IMR-90 (cell line): ENCODE measurements around the gene EFCAB5. TPM values are rescaled to one million over a fixed set of nuclear protein-coding genes. Genes with fewer than 3 reads are reported as not detected.

Source experiments
- ATAC-seq: fragments of 200-7000 bp; cut with Tn5 transposase; 2 replicates; pipeline ENCODE4 v1.9.1; 2020; ENCODE audit warnings: low read depth, mild to moderate bottlenecking, moderate library complexity
- BruUV-seq: library from RNA; stranded (reverse); fragments of 400-500 nt; replicated peaks from 2 replicates; lab custom pipeline; 2021; lab: Mats Ljungman, UMichigan
- CTCF ChIA-PET: fragments of 300-600 bp; formaldehyde crosslinking; extraction: SDS; loops from one replicate; lab custom pipeline; 2021; ENCODE audit warnings: antibody characterized with exemption; lab: Yijun Ruan, JAX
- POLR2A ChIA-PET: fragments of 300-600 bp; sonication (Branson Sonifier 250); formaldehyde crosslinking; loops from one replicate; lab custom pipeline; 2022; ENCODE audit warnings: antibody characterized with exemption; ENCODE audit not compliant: unreplicated experiment; lab: Charles Lee
- DNase-seq: peaks from one replicate; pipeline ENCODE4 v3.0.0; 2013
- H2AFZ ChIP-seq: replicated peaks from 2 replicates; pipeline ENCODE3; 2013; ENCODE audit warnings: low read length, mild to moderate bottlenecking; ENCODE audit not compliant: poor library complexity
- H2AK5ac ChIP-seq: 2 replicates; pipeline ENCODE4 v1.6.1; 2013; ENCODE audit warnings: low read depth, low read length, inconsistent platforms
- H2AK9ac ChIP-seq: replicated peaks from 2 replicates; pipeline ENCODE3; 2013; ENCODE audit warnings: mild to moderate bottlenecking, low read depth, low read length, moderate library complexity; ENCODE audit not compliant: poor library complexity
- H2BK120ac ChIP-seq: 2 replicates; pipeline ENCODE4 v1.6.1; 2013; ENCODE audit warnings: low read depth, low read length, inconsistent platforms
- H2BK15ac ChIP-seq: 3 replicates; pipeline ENCODE4 v1.6.1; 2013; ENCODE audit warnings: low read depth, low read length, inconsistent platforms
- H2BK20ac ChIP-seq: 2 replicates; pipeline ENCODE4 v1.6.1; 2013; ENCODE audit warnings: low read depth, mild to moderate bottlenecking, inconsistent platforms, low read length, moderate library complexity
- H2BK5ac ChIP-seq: 2 replicates; pipeline ENCODE4 v1.6.1; 2013; ENCODE audit warnings: mild to moderate bottlenecking, low read depth, low read length, inconsistent platforms; ENCODE audit not compliant: poor library complexity, severe bottlenecking
- H3K14ac ChIP-seq: replicated peaks from 2 replicates; pipeline ENCODE4 v1.6.1; 2013; ENCODE audit warnings: low read depth, low read length, inconsistent platforms
- H3K18ac ChIP-seq: 2 replicates; pipeline ENCODE4 v1.6.1; 2013; ENCODE audit warnings: low read depth, low read length, control low read depth
- H3K23ac ChIP-seq: 2 replicates; pipeline ENCODE4 v1.6.1; 2013; ENCODE audit warnings: low read depth, low read length, inconsistent platforms
- H3K27ac ChIP-seq: 2 replicates; pipeline ENCODE4 v1.5.1; 2013; ENCODE audit warnings: mild to moderate bottlenecking, control low read depth, low read length; ENCODE audit not compliant: insufficient read depth
- H3K27me3 ChIP-seq: 2 replicates; pipeline ENCODE4 v1.6.1; 2013; ENCODE audit warnings: low read length; ENCODE audit not compliant: control insufficient read depth, insufficient read depth
- H3K36me3 ChIP-seq: 2 replicates; pipeline ENCODE4 v1.6.1; 2013; ENCODE audit warnings: low read length, mixed read lengths; ENCODE audit not compliant: control insufficient read depth, insufficient read depth
- H3K4ac ChIP-seq: 2 replicates; pipeline ENCODE4 v1.6.1; 2013; ENCODE audit warnings: low read depth, low read length, inconsistent platforms
- H3K4me1 ChIP-seq: 2 replicates; pipeline ENCODE4 v1.6.1; 2013; ENCODE audit warnings: low read length, mixed read lengths; ENCODE audit not compliant: control insufficient read depth, insufficient read depth
- H3K4me2 ChIP-seq: 2 replicates; pipeline ENCODE4 v1.6.1; 2013; ENCODE audit warnings: low read depth, mild to moderate bottlenecking, control low read depth, low read length, moderate library complexity
- H3K4me3 ChIP-seq: 2 replicates; pipeline ENCODE4 v1.5.1; 2013; ENCODE audit warnings: low read depth, mild to moderate bottlenecking, control low read depth, low read length, moderate library complexity; ENCODE audit not compliant: insufficient read depth
- H3K56ac ChIP-seq: 2 replicates; pipeline ENCODE4 v1.6.1; 2013; ENCODE audit warnings: low read length, inconsistent platforms; ENCODE audit not compliant: insufficient read depth; ENCODE audit errors: extremely low read depth
- H3K79me1 ChIP-seq, 2 experiments: 2 replicates each; pipeline ENCODE4 v1.6.1; 2013; ENCODE audit warnings: low read length in 2 of 2, inconsistent platforms in 1 of 2, low read depth in 1 of 2
- H3K9ac ChIP-seq: 2 replicates; pipeline ENCODE4 v1.6.1; 2013; ENCODE audit warnings: low read depth, low read length, control low read depth
- H3K9me1 ChIP-seq: 2 replicates; pipeline ENCODE4 v1.6.1; 2013; ENCODE audit warnings: low read length, inconsistent platforms; ENCODE audit not compliant: insufficient read depth
- H3K9me3 ChIP-seq: 2 replicates; pipeline ENCODE4 v1.6.1; 2013; ENCODE audit warnings: low read length; ENCODE audit not compliant: control insufficient read depth, insufficient read depth
- H4K20me1 ChIP-seq: 2 replicates; pipeline ENCODE4 v1.6.1; 2013; ENCODE audit warnings: low read length, inconsistent platforms; ENCODE audit not compliant: insufficient read depth
- H4K5ac ChIP-seq: 2 replicates; pipeline ENCODE4 v1.6.1; 2013; ENCODE audit warnings: mild to moderate bottlenecking, low read depth, low read length, control low read depth
- H4K8ac ChIP-seq, 2 experiments: 2 replicates each; pipeline ENCODE4 v1.6.1; 2013; ENCODE audit warnings: low read depth in 2 of 2, low read length in 2 of 2, control low read depth in 1 of 2, inconsistent platforms in 1 of 2
- H4K91ac ChIP-seq: 2 replicates; pipeline ENCODE4 v1.6.1; 2013; ENCODE audit warnings: low read depth, low read length, inconsistent platforms; ENCODE audit not compliant: insufficient read depth
- BHLHE40 ChIP-seq: fragments of 150-350 bp; IDR thresholded peaks from 2 replicates; pipeline ENCODE4 v1.6.1; 2016; ENCODE audit warnings: mild to moderate bottlenecking, low read depth, low read length
- CEBPB ChIP-seq: IDR thresholded peaks from 2 replicates; pipeline ENCODE4 v1.6.1; 2012; ENCODE audit warnings: low read depth, low read length, improper control_type of control experiment
- CHD1 ChIP-seq: IDR thresholded peaks from 2 replicates; pipeline ENCODE4 v1.6.1; 2012; ENCODE audit warnings: low read depth, low read length, improper control_type of control experiment
- MAFK ChIP-seq: IDR thresholded peaks from 2 replicates; pipeline ENCODE4 v1.6.1; 2012; ENCODE audit warnings: low read depth, low read length, improper control_type of control experiment
- MXI1 ChIP-seq: IDR thresholded peaks from 2 replicates; pipeline ENCODE4 v1.6.1; 2012; ENCODE audit warnings: low read depth, mild to moderate bottlenecking, low read length, moderate library complexity, borderline replicate concordance
- NFE2L2 ChIP-seq: fragments of 150-350 bp; IDR thresholded peaks from 2 replicates; pipeline ENCODE4 v1.6.1; 2016; ENCODE audit warnings: low read depth, mild to moderate bottlenecking, low read length
- POLR2A ChIP-seq: IDR thresholded peaks from 2 replicates; pipeline ENCODE4 v1.6.1; 2012; ENCODE audit warnings: mild to moderate bottlenecking, low read depth, low read length
- RAD21 ChIP-seq: IDR thresholded peaks from 2 replicates; pipeline ENCODE4 v1.6.1; 2012; ENCODE audit warnings: low read length, improper control_type of control experiment
- RFX5 ChIP-seq: IDR thresholded peaks from 2 replicates; pipeline ENCODE4 v1.8.0; 2012; ENCODE audit warnings: low read depth, mild to moderate bottlenecking, low read length, moderate library complexity
- SMC3 ChIP-seq: fragments of 150-350 bp; IDR thresholded peaks from 2 replicates; pipeline ENCODE4 v1.6.1; 2016; ENCODE audit warnings: low read depth, mild to moderate bottlenecking, antibody characterized with exemption, low read length, moderate library complexity
- WGBS, 2 experiments: methylation state at CpG; one replicate each; pipeline versions ENCODE4 v1.1.5 to v1.1.7; 2013; ENCODE audit warnings: missing lambda C conversion rate in 2 of 2; ENCODE audit not compliant: insufficient read length in 1 of 2; ENCODE audit errors: extremely low coverage in 2 of 2; 5-methylcytosine and 5-hydroxymethylcytosine counted together
- dilution Hi-C: fragments of 300-500 bp; cut with HindIII; formaldehyde crosslinking; loops from one replicate; pipeline ENCODE4 v1.14.3; 2018; ENCODE audit warnings: low sequenced_read_pairs; ENCODE audit not compliant: unreplicated experiment
- in situ Hi-C: fragments of 300-500 bp; cut with MboI; formaldehyde crosslinking; loops from 3 replicates; pipeline ENCODE4 v1.14.3; 2019; ENCODE audit warnings: low sequenced_read_pairs, inconsistent platforms, mixed read lengths
- intact Hi-C: fragments of 100-400 bp; cut with micrococcal nuclease; formaldehyde crosslinking; loops from 2 replicates; pipeline ENCODE4 v1.10.0; 2022
- polyA plus RNA-seq, 3 experiments: library from polyadenylated mRNA; depleted of rRNA; stranded (reverse); fragments of >200 nt; gene quantifications; 2 replicates each; pipeline ENCODE4 v1.2.3, GENCODE V29; 2012; ENCODE audit warnings: low replicate concordance in 1 of 3
- total RNA-seq: library from RNA; depleted of rRNA; stranded (reverse); fragments of >200 nt; gene quantifications from 2 replicates; pipeline ENCODE4 v1.2.3, GENCODE V29; 2012
- TF ChIP-seq, protein P1 (sequence below): fragments of 150-350 bp; IDR thresholded peaks from 2 replicates; pipeline ENCODE4 v1.6.1; 2016; ENCODE audit warnings: low read depth, mild to moderate bottlenecking, low read length, moderate library complexity, borderline replicate concordance
- TF ChIP-seq, protein P2 (sequence below): fragments of 150-350 bp; IDR thresholded peaks from 2 replicates; pipeline ENCODE4 v1.6.1; 2017; ENCODE audit warnings: mild to moderate bottlenecking, antibody characterized with exemption, low read length, low read depth

EFCAB5 gene
- total and polyA plus RNA-seq, 2 of the 4 experiments (the other 2 are of a cell fraction), result 0.14 TPM; not detected in 1

DNA sequence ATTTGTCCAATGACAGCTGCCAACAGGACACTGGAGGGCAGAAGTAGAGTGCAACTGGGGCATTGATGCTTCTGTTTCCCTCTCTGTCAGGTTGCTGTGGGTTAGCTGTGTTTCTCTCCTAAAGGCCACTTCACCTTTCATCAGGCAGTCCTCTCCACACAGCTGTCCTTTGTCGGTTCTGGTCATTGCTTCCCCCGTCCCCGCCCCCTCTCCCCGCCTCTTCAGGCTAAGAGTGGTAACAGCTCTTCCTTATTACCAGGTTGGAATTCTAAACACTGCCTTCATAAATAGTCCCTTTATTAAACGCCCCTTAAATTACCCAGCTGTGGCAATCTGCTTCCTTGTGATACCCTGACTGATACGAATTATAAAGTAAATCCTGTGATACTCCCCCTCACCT lies 143.4 kb downstream of the EFCAB5 start:
- H4K8ac ChIP-seq, result no peak overlapping the region
- no peak for ATAC-seq
- peaks cover 32% of the 10 kb centered on the region for H3K27me3 ChIP-seq
- H3K36me3 ChIP-seq, result no peaks in the 10 kb centered on the region
- DNase-seq, result no peak
- no TSS peak for BruUV-seq
- H2BK120ac ChIP-seq, result no peak overlapping the region
- dilution Hi-C loops, result no loop called here
- no peaks in the 10 kb centered on the region for H3K79me1 ChIP-seq
- H3K18ac ChIP-seq, result no peak overlapping the region
- H2AK5ac ChIP-seq, result no peak overlapping the region
- H3K9ac ChIP-seq, result no peak overlapping the region
- no peak overlapping the region for H3K4me2 ChIP-seq
- POLR2A ChIA-PET, result no interaction called here
- no peak overlapping the region for H3K27ac ChIP-seq
- H3K56ac ChIP-seq, result no peak overlapping the region
- no peak overlapping the region for H4K91ac ChIP-seq
- TF ChIP-seq NFE2L2 (no peak), CHD1 (no peak), RFX5 (no peak), BHLHE40 (no peak), POLR2A (no peak), CEBPB (no peak), MXI1 (no peak), RAD21 (no peak), SMC3 (no peak), MAFK (no peak)
- TF ChIP-seq, protein P1, sequence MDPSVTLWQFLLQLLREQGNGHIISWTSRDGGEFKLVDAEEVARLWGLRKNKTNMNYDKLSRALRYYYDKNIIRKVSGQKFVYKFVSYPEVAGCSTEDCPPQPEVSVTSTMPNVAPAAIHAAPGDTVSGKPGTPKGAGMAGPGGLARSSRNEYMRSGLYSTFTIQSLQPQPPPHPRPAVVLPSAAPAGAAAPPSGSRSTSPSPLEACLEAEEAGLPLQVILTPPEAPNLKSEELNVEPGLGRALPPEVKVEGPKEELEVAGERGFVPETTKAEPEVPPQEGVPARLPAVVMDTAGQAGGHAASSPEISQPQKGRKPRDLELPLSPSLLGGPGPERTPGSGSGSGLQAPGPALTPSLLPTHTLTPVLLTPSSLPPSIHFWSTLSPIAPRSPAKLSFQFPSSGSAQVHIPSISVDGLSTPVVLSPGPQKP, result no peak
- TF ChIP-seq, protein P2, sequence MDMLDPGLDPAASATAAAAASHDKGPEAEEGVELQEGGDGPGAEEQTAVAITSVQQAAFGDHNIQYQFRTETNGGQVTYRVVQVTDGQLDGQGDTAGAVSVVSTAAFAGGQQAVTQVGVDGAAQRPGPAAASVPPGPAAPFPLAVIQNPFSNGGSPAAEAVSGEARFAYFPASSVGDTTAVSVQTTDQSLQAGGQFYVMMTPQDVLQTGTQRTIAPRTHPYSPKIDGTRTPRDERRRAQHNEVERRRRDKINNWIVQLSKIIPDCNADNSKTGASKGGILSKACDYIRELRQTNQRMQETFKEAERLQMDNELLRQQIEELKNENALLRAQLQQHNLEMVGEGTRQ, result no peak
- intact Hi-C loops, result no loop called here
- H3K23ac ChIP-seq, result no peak overlapping the region
- WGBS, 2 experiments, result 17% methylated on average over 2 of the region's 6 CpGs; no CpG with 5 or more reads in 1 of the 2 experiments
- CTCF ChIA-PET, result no interaction called here
- H3K4me1 ChIP-seq, result no peaks in the 10 kb centered on the region
- 0 out of 2 replicates have a peak, but pooled peaks cover 3% of the 10 kb centered on the region for H3K9me1 ChIP-seq
- H2AFZ ChIP-seq, result no peak overlapping the region
- H4K20me1 ChIP-seq, result no peaks in the 10 kb centered on the region
- H2BK15ac ChIP-seq, result no peak overlapping the region
- no peak overlapping the region for H2AK9ac ChIP-seq
- no peak overlapping the region for H3K4me3 ChIP-seq
- H2BK5ac ChIP-seq, result no peak overlapping the region
- H3K14ac ChIP-seq, result no peak overlapping the region
- no peak overlapping the region for H2BK20ac ChIP-seq
- no peak overlapping the region for H3K4ac ChIP-seq
- H3K9me3 ChIP-seq, result no peaks in the 10 kb centered on the region
- no peak overlapping the region for H4K5ac ChIP-seq
- in situ Hi-C loops, result loop anchor here (10.0 kb wide), 1 partner anchor 280 kb away; no protein-coding TSS in a partner anchor
